HK-2 (cell line): ENCODE results near the gene ALKBH6.
"Not testable (repeated sequence)": the region's sequence is repeated elsewhere in the genome, so short reads cannot be mapped to it uniquely, and the experiment has no call there.

Source experiments
- DNase-seq: peaks from one replicate; pipeline ENCODE4 v3.0.0-alpha.2; 2018; ENCODE audit not compliant: unreplicated experiment

Gene ALKBH6

DNA sequence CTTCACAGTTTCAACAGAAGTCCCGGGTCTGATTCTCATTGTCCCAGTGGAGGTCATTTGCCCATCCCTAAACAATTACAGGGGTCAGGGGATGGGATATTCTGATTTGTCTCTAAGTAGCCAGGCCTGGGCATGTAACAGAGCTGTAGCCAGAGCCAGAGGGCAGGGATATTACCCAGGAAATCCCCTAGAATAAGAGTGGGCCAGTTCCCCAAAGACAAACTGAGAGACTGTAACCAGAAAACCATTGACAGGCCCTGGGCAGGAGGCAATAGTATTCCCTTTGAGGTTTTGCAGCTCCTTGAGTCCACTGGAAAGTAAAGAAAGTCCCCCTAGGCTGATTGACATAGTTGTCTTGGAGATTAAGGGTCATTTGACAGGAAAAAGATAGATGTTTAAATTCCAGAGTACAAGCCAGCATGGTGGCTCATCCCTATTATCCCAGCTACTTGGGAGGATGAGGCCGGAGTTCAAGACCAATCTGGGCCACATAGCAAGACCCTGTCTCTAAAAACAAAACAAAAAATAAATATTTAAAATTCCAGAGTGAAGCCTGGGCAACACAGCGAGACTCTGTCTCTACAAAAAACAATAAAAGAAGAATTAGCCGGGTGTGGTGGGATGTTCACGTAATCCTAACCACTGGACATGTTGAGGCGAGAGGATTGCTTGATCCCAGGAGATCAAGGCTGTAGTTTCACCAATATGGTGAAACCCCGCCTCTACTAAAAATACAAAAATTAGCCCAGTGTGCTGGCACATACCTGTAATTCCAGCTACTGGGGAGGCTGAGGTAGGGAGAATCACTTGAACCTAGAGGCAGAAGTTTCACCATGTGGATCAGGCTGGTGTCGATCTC, 20.9 kb downstream of the ALKBH6 start:
- no peak for DNase-seq

DNA sequence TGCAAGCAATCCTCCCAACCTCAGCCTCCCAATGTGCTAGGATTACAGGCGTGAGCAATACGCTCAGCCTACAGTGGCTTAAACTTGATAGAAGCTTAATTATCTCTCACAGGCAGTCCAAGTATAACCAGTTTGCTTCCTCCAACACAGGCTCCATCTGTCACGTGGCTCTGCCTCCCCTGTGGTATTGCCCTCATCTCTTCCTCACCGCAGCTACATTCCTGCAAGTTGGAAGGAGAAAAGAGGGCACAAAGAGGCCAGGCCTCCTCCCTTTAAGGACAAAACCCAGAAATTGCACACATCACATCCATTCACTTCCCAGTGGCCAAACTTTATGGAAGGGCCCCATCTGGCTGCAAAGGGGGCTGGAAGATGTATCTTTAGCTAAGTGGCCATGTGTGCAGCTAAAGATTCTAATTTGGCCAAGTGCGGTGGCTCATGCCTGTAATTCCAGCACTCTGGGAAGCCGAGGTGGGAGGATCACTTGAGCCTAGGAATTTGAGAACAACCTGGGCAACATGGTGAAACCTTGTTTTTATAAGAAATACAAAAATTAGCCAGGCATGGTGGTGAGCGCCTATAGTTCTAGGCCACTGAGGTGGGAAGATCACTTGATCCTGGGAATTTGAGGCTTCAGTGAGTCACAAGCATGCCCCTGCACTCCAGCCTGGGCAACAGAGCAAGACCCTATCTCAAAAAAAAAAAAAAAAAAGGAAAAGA, 22.1 kb downstream of the ALKBH6 start:
- DNase-seq: peak; percentile 59

DNA sequence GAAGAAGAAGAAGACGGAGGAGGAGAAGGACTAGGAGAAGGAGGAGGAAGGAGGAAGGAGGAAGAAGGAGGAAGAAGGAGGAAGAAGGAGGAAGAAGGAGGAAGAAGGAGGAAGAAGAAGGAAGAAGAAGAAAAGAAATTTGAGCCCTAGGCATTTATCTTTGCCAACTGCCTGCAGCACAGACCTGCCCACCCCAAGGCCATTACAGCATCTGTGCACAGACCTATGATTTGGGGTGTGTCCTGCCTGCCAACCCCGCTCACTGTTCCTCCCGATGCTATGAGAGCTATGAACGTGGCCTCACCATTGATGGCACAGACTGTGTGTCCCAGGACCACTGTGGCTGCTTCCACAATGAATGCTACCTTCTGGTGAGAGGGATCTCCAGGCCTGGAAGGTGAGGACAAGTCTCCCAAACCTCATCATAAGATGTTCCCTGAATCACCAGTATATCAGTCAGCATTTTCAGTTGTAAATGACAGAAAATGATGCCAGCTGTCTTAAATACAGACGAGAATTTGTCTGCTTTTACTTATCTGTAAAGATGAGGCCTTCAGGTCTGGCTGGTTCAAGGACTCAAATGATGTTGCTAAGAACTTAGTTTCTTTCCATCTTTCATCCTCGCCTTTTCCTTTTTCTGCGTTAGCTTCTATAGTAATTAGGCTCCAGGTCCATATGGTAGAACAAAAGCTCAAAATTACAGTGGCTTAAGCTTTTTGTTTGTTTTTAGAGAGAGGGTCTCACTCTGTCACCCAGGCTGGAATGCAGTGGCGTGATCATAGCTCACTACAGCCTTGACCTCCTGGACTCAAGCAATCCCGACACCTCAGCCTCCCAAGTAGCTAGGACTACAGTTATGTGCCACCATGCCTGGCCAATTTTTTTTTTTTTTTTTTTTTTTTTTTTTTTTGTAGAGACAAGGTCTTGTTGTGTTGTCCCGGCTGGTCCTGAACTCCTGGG, 23.0 kb downstream of the ALKBH6 start:
- DNase-seq: no peak

DNA sequence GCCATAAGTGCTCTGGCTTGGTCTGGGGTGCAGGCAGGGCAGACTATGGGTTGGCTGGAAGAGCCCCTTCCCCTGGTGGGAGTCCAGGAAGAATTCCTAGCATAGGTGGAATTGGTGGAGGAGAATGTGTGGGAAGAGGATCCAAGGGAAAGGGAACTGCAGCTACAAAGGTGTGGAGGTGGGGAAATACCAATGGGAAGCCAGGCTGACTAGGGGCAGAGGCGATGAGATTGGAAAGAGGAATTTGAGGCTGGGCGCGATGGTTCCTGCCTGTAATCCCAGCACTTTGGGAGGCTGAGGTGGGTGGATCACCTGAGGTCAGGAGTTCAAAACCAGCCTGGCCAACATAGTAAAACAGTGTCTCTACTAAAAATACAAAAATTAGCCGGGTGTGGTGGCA, 23.9 kb downstream of the ALKBH6 start:
- no peak for DNase-seq

DNA sequence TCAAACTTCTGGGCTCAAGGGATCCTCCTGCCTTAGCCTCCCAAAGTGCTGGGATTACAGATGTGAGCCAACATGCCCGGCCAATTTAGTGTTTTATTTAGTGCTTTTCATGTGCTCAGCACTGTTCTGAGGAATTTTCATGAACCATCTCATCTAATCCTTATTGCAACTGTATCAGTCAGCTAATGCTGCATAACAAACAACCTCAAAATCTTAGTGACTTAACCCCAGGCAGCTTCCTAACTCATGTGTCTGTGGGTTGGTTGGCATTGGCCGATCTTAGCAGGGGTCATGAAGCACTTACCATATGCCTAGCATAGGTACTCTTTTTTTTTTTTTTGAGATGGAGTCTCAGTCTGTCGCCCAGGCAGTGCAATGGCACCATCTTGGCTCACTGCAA, 25.2 kb downstream of the ALKBH6 start:
- DNase-seq: no peak

DNA sequence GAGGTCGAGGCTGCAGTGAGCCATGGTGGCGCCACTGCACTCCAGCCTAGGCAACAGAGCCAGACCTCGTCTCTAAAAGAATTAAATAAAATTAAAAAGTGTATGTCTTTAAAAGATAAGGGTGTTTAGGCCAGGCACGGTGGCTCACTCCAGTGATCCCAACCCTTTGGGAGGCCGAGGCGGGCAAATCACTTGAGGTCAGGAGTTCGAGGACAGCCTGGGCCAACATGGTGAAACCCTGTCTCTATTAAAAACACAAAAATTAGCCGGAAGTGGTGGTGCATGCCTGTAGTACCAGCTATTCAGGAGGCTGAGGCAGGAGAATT, 26.5 kb downstream of the ALKBH6 start:
- DNase-seq: no peak

DNA sequence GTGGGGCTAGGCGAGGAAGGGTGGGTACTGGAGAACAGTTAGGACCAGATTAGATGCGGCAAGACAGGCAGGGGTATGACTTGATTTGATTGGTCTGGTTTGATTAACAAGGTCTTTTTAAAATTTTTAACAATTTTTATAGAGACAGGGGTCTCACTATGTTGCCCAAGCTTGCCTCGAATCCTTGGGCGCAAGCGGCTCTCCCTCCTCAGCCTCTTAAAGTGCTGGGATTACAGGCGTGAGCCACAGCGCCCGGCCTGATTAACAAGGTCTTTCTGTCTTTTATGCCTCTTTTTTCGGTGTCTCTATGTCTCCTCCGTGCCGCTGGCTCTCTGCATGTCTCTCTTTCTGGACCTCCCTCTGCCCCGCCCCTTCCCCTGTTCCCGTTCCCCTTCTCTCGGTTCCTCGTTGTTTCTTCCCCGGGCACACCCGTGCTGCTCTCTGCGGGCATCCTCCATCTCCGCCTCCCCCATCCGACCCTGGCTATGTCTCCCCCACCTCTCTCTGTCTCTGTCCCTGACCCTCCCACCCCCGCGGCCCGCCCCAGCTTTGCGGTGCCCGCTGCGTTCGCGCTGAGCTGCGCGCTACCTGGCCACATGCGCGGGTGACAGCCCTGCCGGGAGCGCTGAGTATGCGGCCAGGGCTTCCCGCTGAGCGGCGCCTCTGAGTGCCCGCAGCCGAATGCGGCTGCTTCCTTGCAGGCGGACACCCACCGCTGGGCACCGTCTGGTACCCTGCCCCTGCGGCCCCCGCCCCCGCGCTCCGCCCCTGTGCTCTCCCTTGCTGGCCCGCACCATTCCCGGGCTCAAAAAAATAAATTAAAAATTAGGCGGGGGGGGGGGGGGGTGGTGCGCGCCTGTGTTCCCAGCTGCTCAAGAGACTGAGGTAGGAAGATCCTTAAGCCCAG, 27.1 kb downstream of the ALKBH6 start:
- no peak for DNase-seq

DNA sequence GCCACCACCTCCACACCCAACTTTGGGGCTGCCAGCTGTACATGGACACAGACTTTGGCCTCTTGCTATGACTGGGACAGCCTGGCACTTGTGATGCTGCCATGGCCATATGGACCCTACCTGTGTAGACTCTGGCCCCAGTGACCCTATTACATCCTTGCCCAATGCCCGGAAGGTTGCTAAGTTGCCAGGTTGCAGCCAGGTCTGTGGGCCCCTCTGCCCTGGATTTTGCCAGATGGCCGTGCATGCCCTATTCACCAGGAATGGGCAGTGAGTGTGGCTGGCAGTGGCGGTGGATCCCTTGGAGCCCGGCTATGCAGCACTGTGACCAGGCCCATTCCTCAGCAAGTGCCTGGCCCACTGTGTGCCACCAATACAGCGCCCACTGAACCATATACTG, 27.9 kb downstream of the ALKBH6 start:
- DNase-seq: no peak

DNA sequence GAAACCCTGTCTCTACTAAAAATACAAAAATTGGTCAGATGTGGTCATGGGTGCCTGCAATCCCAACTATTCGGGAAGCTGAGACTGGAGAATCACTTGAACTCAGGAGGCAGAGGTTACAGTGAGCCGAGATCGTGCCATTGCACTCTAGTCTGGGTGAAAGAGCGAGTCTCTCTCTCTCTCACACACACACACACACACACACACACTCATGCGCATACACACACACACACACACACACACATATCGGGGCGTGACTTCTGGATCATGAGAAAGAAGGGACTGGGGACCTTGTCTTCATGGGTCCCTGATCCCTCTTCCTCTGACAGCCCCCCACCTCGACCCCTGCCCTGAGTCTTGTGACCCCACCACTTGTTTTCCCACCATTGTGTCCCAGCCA, 30.8 kb downstream of the ALKBH6 start:
- no peak for DNase-seq

DNA sequence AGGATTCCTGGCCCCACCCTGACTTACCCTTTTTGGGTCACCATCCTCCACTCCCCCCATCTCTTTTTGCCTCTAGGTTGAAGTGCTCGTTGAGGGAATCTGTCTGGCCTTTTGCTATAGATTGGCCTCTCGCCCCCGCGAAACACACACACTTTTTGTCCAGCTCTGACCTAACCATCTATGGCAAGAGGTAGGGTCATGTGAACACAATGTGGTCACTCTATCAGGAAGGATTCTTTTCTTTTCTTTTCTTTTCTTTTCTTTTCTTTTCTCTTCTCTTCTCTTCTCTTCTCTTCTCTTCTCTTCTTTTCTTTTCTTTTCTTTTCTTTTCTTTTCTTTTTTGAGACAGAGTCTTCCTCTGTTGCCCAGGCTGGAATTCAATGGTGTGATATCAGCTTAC, 33.0 kb downstream of the ALKBH6 start:
- not testable (repeated sequence) for DNase-seq

DNA sequence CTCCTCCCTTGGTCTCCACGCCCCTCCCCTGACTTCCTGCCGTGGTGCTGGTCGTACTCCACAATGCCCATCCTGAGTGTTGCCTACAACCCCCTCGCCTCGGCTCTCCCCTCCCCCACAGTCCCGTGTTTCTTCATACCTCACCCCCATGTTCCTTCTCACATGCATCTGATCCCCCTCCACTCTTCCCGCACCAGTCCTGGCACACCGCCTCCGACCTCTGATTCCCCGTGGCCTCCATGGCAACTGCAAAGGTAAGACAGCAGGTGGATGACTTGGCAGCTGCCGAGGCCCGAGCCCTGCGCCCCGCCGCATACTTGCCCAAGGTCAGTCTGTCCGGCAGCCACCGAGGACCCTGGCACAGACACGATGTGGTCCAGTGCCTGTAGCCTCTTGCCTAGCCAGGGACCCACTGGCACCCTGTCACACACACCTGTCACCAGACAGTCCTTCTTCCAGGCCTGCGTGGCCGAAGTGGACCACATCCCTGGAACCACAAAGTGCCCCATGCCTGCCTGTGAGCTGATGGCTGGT, 35.1 kb downstream of the ALKBH6 start:
- DNase-seq: no peak

DNA sequence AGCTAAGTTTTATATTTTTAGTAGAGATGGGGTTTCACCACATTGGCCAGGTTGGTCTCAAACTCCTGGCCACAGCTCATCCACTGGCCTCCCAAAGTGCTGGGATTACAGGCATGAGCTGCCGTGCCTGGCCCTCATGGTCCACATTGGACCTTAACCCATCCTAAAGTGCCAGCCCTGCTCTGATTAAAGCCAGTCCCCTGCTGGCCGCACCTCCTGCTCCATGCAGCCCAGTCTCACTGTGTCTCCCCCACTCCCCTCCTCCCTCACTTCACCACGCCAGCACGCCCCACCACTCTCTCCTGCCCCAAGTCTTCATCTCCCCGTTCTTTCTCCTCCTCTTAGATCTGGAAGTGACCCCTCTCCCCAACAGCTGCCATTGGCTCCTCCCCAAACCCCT, 35.7 kb downstream of the ALKBH6 start:
- DNase-seq: no peak

DNA sequence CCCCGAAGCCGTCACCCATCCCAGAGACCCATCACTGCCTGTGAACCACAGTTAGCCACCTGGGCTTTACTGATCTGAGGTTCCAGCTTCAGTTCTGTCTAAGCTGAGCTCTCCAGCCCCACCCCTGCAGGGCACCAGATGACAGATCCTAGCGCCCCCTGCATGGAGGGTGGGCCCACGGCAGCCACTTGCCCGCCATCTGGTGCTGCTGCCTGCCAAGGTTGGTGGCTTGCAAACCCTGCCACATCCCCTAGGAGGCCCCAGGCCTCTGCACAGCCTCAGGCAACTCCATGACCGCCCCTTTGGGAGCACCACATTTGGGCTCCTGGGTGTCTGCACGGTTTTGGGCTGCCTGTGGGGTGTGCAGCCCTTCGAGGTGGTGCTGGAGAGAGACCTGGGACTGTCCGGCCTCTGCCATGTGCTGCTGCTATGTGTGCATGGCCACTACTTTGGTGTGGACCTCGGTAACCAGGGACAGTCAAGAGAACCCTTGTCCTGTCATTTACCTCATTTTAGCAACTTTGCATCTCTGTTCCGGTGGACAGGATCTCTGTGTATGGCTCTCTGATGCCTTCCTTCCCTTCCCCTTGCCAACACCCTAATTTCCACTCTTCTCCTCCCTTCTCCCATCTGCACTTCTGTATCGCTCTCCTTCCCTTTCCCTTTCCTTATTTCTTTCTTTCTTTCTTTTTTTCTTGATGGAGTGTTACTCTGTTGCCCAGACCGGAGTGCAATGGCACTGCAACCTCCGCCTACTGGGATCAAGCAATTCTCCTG, 36.4 kb downstream of the ALKBH6 start:
- DNase-seq: no peak

DNA sequence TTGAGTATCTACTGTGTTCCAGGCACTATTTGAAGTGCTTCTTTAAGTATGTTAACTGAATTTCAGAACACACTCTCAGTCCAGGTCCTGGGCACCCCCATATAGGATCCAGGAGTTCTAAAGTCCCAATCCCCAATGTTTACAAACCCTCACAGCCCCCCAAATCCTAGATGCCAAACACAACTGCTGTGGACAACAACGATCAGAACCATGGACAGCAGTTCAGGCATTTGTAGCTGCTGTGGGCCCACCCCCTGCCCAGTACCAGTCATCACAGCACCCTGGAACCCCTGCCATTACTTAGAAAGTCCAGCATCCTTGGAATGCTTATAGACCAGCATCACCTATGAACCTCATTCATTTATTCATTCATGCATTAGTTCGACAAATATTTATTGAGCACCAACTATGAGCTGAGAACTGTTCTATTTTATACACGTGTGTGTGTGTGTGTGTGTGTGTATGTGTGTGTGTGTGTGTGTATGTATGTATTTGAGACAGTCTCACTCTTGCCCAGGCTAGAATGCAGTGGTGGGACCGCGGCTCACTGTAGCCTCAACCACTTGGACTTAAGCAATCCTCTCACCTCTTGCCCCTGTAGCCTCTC, 38.3 kb downstream of the ALKBH6 start:
- no peak for DNase-seq

DNA sequence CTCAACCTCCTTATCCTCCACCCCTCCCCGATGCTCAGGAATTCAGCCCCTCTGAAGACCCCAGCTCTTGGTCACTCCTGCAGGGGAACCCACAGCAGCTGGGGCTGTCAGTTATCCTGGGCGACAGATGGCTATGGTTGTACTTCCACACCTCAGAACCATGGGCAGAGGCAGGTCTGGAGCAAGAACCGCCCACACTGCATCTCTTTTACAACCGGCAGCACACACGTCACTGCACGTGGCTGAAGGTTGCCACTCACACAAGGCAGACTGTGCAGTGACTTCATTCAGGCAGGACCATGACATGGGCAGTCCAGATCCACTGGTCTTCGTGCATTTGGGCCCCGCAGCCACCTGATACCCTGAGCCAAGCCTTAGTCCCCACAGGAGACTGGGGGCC, 40.5 kb downstream of the ALKBH6 start:
- no peak for DNase-seq

DNA sequence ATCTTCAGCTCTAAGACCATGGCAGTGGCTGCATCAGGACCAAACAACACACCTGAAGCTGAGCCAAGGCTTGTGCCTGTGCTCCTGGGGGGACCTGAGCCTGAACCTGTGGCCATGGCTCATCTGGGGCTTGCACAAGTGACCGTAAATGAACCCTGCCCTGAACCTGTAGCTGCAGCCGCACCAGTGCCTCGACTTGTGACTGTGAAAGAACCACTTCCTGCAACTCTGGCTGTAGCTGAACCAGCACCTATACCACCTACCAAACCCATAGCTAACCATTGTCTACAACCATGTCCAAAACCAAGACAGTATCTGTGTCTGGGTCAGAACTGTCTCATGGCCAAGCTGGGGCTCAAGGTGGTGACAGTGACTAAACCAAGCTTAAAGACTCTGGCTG, 47.2 kb downstream of the ALKBH6 start:
- no peak for DNase-seq

DNA sequence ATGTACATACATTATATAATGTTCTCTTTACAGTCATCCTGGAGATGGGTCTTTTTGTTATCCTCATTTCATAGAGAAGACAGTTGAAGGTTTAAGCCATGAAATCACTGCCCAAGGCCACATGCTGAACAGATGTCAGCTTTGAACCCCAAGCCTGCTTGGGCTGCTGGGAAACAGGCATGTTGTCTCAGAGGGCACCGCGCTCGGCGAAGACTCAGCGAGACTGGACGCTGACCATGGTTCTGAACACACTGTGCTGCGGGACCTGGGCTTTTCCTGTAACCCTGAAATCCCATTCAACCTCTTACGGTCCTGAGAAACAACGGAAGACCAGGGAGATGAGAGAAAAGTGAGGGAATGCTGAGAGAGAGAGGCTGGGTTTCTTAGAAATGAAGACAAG, 50.5 kb downstream of the ALKBH6 start:
- peak; percentile 29 for DNase-seq

DNA sequence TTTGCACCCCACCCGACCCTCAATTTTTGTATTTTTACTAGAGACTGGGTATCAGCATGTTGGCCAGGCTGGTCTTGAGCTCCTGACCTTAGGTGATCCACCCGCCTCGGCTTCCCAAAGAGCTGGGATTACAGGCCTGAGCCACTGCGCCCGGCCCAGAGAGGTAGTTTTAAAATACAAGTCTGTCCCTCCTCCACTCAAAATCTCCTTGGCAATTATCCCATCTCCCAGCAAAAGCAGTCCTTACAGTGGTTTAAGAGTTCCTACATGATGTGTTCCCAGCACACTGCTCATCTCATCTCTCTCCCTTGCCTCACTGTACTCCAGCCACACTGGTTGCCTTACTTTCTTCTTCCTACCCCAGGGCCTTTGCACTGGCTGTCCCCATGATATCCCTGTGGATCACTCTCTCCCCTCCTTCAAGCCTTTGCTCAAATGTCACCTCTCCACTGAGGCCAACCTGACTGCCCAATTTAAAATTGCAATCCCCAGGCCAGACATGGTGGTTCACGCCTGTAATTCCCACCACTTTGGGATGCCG, 53.5 kb downstream of the ALKBH6 start:
- no peak for DNase-seq

DNA sequence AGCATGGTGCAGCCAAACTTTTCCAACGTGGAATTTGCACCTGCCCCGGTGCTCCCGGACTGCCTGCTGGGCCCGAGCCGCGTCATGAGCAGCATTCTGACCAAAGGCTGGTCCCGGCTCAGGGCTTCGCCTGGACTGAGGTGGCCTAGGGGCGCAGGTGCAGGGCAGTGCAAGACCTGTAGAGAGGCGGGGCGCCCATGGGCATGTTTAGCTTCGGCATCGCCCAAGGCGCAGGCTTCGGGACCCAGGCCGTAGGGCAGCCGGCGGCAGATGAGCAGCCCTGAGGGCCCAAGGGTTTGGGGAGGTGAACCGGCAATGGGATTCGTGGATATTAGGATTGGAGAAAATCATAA, 54.1 kb downstream of the ALKBH6 start:
- no peak for DNase-seq
